HG03469 (cell line): ENCODE results near the gene CD4.

Experiments used
- ATAC-seq: cut with Tn5 transposase; IDR thresholded peaks from one replicate; pipeline ENCODE4 v1.9.1; 2021; ENCODE audit warnings: mild to moderate bottlenecking, moderate library complexity, moderate number of reproducible peaks; ENCODE audit not compliant: unreplicated experiment

Gene CD4

GRCh38 chr12:6810758-6811157 is 21.4 kb downstream of the CD4 start:
- ATAC-seq = no peak

- ATAC-seq = no peak
Observed at GRCh38 chr12:6813363-6813762, 24.0 kb downstream of the CD4 start.

GRCh38 chr12:6816598-6816997 is 27.3 kb downstream of the CD4 start:
- no peak for ATAC-seq

- ATAC-seq = no peak
Observed at GRCh38 chr12:6817098-6817497, 27.8 kb downstream of the CD4 start.

- no peak for ATAC-seq
Observed at GRCh38 chr12:6817662-6818157, 28.4 kb downstream of the CD4 start.

- no peak for ATAC-seq
Observed at GRCh38 chr12:6818222-6818621, 28.9 kb downstream of the CD4 start.

- ATAC-seq = no peak
Observed at GRCh38 chr12:6818645-6819044, 29.3 kb downstream of the CD4 start.

GRCh38 chr12:6819106-6820030 is 30.0 kb downstream of the CD4 start:
- ATAC-seq = no peak

- ATAC-seq = no peak
Observed at GRCh38 chr12:6820166-6820565, 30.8 kb downstream of the CD4 start.

GRCh38 chr12:6821591-6822425 is 32.5 kb downstream of the CD4 start, which contains the start of gene GPR162:
Gene GPR162 (plus strand): TSS chr12:6821821. CDS start chr12:6823899, 2,078 bp downstream.
- no peak for ATAC-seq

- no peak for ATAC-seq
Observed at GRCh38 chr12:6822426-6823135, 33.3 kb downstream of the CD4 start.

GRCh38 chr12:6823182-6824084 is 34.1 kb downstream of the CD4 start:
- ATAC-seq = no peak

GRCh38 chr12:6824085-6824775 is 34.9 kb downstream of the CD4 start:
- no peak for ATAC-seq

GRCh38 chr12:6824901-6825381 is 35.6 kb downstream of the CD4 start:
- no peak for ATAC-seq

GRCh38 chr12:6825398-6826124 is 36.2 kb downstream of the CD4 start:
- no peak for ATAC-seq

- ATAC-seq = no peak
Observed at GRCh38 chr12:6826125-6826733, 36.9 kb downstream of the CD4 start.

- no peak for ATAC-seq
Observed at GRCh38 chr12:6826734-6827436, 37.6 kb downstream of the CD4 start.
